ENCODE data around the gene SIAH2. TPM values are rescaled to one million over a fixed set of nuclear protein-coding genes. Genes with fewer than 3 reads are reported as not detected.

SIAH2 gene
- 31.7 and 48.1 TPM in 2 replicates for total RNA-seq

GRCh38 chr3:150763122-150763840 lies at the start of gene SIAH2:
Gene SIAH2, minus strand, starts transcription at chr3:150763169. Its CDS starts 320 bp downstream, at chr3:150762849.
- Histone ChIP-seq H3K4me3 (ENCODE audit: low read depth, low read length) (peak within 1 kb of the TSS; percentile 76), H3K36me3 (ENCODE audit: control insufficient read depth, insufficient read depth, low read length) (no peaks in the 10 kb centered on the region), H3K27me3 (ENCODE audit: control insufficient read depth, insufficient read depth, low read length) (no peaks in the 10 kb centered on the region)
- TF ChIP-seq CTCF (IDR thresholded peaks at IDR 0.05; ENCODE audit: insufficient read depth, low read length, poor library complexity, severe bottlenecking): no peak
- peak; percentile 72 for DNase-seq (ENCODE audit: low read depth)

GRCh38 chr3:150811984-150812383 lies 49.0 kb upstream of the SIAH2 start:
- no peaks in the 10 kb centered on the region for H3K27me3 ChIP-seq (ENCODE audit: control insufficient read depth, insufficient read depth, low read length)

GRCh38 chr3:150810641-150811040 lies 47.7 kb upstream of the SIAH2 start:
- H3K4me3 ChIP-seq (ENCODE audit: low read depth, low read length): no peak overlapping the region
- no peaks in the 10 kb centered on the region for H3K27me3 ChIP-seq (ENCODE audit: control insufficient read depth, insufficient read depth, low read length)
- no peaks in the 10 kb centered on the region for H3K36me3 ChIP-seq (ENCODE audit: control insufficient read depth, insufficient read depth, low read length)
- no peak for DNase-seq (ENCODE audit: low read depth)
- TF ChIP-seq CTCF (IDR thresholded peaks at IDR 0.05; ENCODE audit: insufficient read depth, low read length, poor library complexity, severe bottlenecking): no peak

More at GRCh38 chr3:150811984-150812383, 49.0 kb upstream of the SIAH2 start:
- H3K4me3 ChIP-seq (ENCODE audit: low read depth, low read length): no peak overlapping the region
- no peaks in the 10 kb centered on the region for H3K36me3 ChIP-seq (ENCODE audit: control insufficient read depth, insufficient read depth, low read length)
- TF ChIP-seq CTCF (IDR thresholded peaks at IDR 0.05; ENCODE audit: insufficient read depth, low read length, poor library complexity, severe bottlenecking): no peak
- DNase-seq (ENCODE audit: low read depth): no peak

- TF ChIP-seq CTCF (IDR thresholded peaks at IDR 0.05; ENCODE audit: insufficient read depth, low read length, poor library complexity, severe bottlenecking): no peak
These were observed 43.3 kb upstream of the SIAH2 start for GRCh38 chr3:150806185-150806835.

GRCh38 chr3:150805354-150805753 lies 42.4 kb upstream of the SIAH2 start:
- H3K36me3 ChIP-seq (ENCODE audit: control insufficient read depth, insufficient read depth, low read length): no peaks in the 10 kb centered on the region
- H3K27me3 ChIP-seq (ENCODE audit: control insufficient read depth, insufficient read depth, low read length): no peaks in the 10 kb centered on the region
- DNase-seq (ENCODE audit: low read depth): no peak
- H3K4me3 ChIP-seq (ENCODE audit: low read depth, low read length): no peak overlapping the region
- no peak for TF ChIP-seq CTCF (IDR thresholded peaks at IDR 0.05; ENCODE audit: insufficient read depth, low read length, poor library complexity, severe bottlenecking)

More at GRCh38 chr3:150806185-150806835, 43.3 kb upstream of the SIAH2 start:
- no peak overlapping the region for H3K4me3 ChIP-seq (ENCODE audit: low read depth, low read length)
- no peaks in the 10 kb centered on the region for H3K27me3 ChIP-seq (ENCODE audit: control insufficient read depth, insufficient read depth, low read length)
- H3K36me3 ChIP-seq (ENCODE audit: control insufficient read depth, insufficient read depth, low read length): no peaks in the 10 kb centered on the region
- DNase-seq (ENCODE audit: low read depth): no peak
